Neural progenitor cell (in vitro differentiated cells): ENCODE data around the gene TMEM178B.

Experiments used
- CTCF ChIP-seq: fragments of 200-600 bp; sonication (generic); IDR thresholded peaks from 2 replicates; pipeline ENCODE4 v1.5.1; 2017; ENCODE audit warnings: antibody characterized with exemption, mild to moderate bottlenecking
- EZH2 ChIP-seq: fragments of 200-600 bp; sonication (generic); IDR thresholded peaks from 2 replicates; pipeline ENCODE4 v1.6.1; 2017; ENCODE audit warnings: antibody characterized with exemption, mild to moderate bottlenecking, moderate library complexity

- no peak for TF ChIP-seq CTCF
- no peak for TF ChIP-seq EZH2
These were observed 250.0 kb downstream of the TMEM178B start for GRCh38 chr7:141323826-141324225.
